H9 (cell line): ENCODE data around the gene PTN. TPM values are rescaled to one million over a fixed set of nuclear protein-coding genes. Genes with fewer than 3 reads are reported as not detected.

ENCODE experiments used
- DNase-seq: peaks from one replicate; pipeline ENCODE4 v3.0.0-alpha.2; 2017
- H2AFZ ChIP-seq: one replicate; pipeline ENCODE4 v1.6.1; 2013; ENCODE audit warnings: mild to moderate bottlenecking, low read length, control low read depth, moderate library complexity
- H2AK5ac ChIP-seq: 2 replicates; pipeline ENCODE4 v1.6.1; 2013; ENCODE audit warnings: low read length, control low read depth, mixed read lengths; ENCODE audit not compliant: insufficient read length
- H2BK120ac ChIP-seq: one replicate; pipeline ENCODE4 v1.6.1; 2013; ENCODE audit warnings: low read depth, mild to moderate bottlenecking, low read length, control low read depth, inconsistent platforms; ENCODE audit not compliant: poor library complexity, severe bottlenecking
- H2BK12ac ChIP-seq: 2 replicates; pipeline ENCODE4 v1.6.1; 2013; ENCODE audit warnings: low read length, control low read depth, mixed read lengths, low read depth; ENCODE audit not compliant: insufficient read length
- H2BK15ac ChIP-seq: 2 replicates; pipeline ENCODE4 v1.6.1; 2013; ENCODE audit warnings: low read depth, low read length, control low read depth
- H2BK20ac ChIP-seq: one replicate; pipeline ENCODE4 v1.6.1; 2013; ENCODE audit warnings: low read depth, mild to moderate bottlenecking, low read length, control low read depth, inconsistent platforms; ENCODE audit not compliant: poor library complexity, severe bottlenecking
- H2BK5ac ChIP-seq: 2 replicates; pipeline ENCODE4 v1.6.1; 2013; ENCODE audit warnings: low read length, control low read depth, mixed read lengths; ENCODE audit not compliant: insufficient read length
- H3K14ac ChIP-seq: 2 replicates; pipeline ENCODE4 v1.6.1; 2013; ENCODE audit warnings: low read length, control low read depth; ENCODE audit not compliant: insufficient read depth
- H3K18ac ChIP-seq: 2 replicates; pipeline ENCODE4 v1.6.1; 2013; ENCODE audit warnings: low read depth, mild to moderate bottlenecking, mixed read lengths, low read length, control low read depth; ENCODE audit not compliant: insufficient read length
- H3K23ac ChIP-seq: 2 replicates; pipeline ENCODE4 v1.6.1; 2013; ENCODE audit warnings: low read length, control low read depth, mixed read lengths, low read depth; ENCODE audit not compliant: insufficient read length
- H3K23me2 ChIP-seq: 2 replicates; pipeline ENCODE4 v1.6.1; 2013; ENCODE audit warnings: low read depth, mild to moderate bottlenecking, mixed read lengths, low read length, control low read depth; ENCODE audit not compliant: insufficient read length, poor library complexity, severe bottlenecking
- H3K27ac ChIP-seq: 2 replicates; pipeline ENCODE4 v1.5.1; 2013; ENCODE audit warnings: low read length, control low read depth, mixed read lengths, low read depth; ENCODE audit not compliant: insufficient read length
- H3K27me3 ChIP-seq: 2 replicates; pipeline ENCODE4 v1.6.1; 2013; ENCODE audit warnings: low read length, control low read depth, inconsistent platforms; ENCODE audit not compliant: insufficient read depth
- H3K4ac ChIP-seq: 2 replicates; pipeline ENCODE4 v1.6.1; 2013; ENCODE audit warnings: low read depth, mild to moderate bottlenecking, control low read depth, inconsistent platforms, low read length, moderate library complexity
- H3K4me1 ChIP-seq: 2 replicates; pipeline ENCODE4 v1.6.1; 2013; ENCODE audit warnings: low read length, control low read depth, inconsistent platforms; ENCODE audit not compliant: insufficient read depth
- H3K4me2 ChIP-seq: 2 replicates; pipeline ENCODE4 v1.6.1; 2013; ENCODE audit warnings: low read length, control low read depth, mixed read lengths; ENCODE audit not compliant: insufficient read length, insufficient read depth
- H3K56ac ChIP-seq: 2 replicates; pipeline ENCODE4 v1.6.1; 2013; ENCODE audit warnings: low read depth, mild to moderate bottlenecking, mixed read lengths, low read length, control low read depth; ENCODE audit not compliant: insufficient read length
- H3K79me1 ChIP-seq: 2 replicates; pipeline ENCODE4 v1.6.1; 2013; ENCODE audit warnings: low read depth, mild to moderate bottlenecking, moderate library complexity, low read length, control low read depth, inconsistent platforms; ENCODE audit not compliant: insufficient read depth, poor library complexity, severe bottlenecking
- H3K79me2 ChIP-seq: 2 replicates; pipeline ENCODE4 v1.6.1; 2013; ENCODE audit warnings: low read length, control low read depth, inconsistent platforms; ENCODE audit not compliant: insufficient read depth
- H3K9ac ChIP-seq: 2 replicates; pipeline ENCODE4 v1.6.1; 2013; ENCODE audit warnings: low read length, control low read depth, mixed read lengths; ENCODE audit not compliant: insufficient read length; ENCODE audit errors: extremely low read depth
- H3K9me3 ChIP-seq: one replicate; pipeline ENCODE4 v1.6.1; 2013; ENCODE audit warnings: low read depth, low read length, inconsistent platforms; ENCODE audit not compliant: control insufficient read depth
- H3T11ph ChIP-seq: one replicate; pipeline ENCODE4 v1.6.1; 2013; ENCODE audit warnings: mild to moderate bottlenecking, low read length, control low read depth, inconsistent platforms
- H4K20me1 ChIP-seq: one replicate; pipeline ENCODE4 v1.6.1; 2013; ENCODE audit not compliant: control insufficient read depth, insufficient read length, insufficient read depth
- H4K5ac ChIP-seq: 2 replicates; pipeline ENCODE4 v1.6.1; 2013; ENCODE audit warnings: low read depth, mild to moderate bottlenecking, mixed read lengths, low read length, control low read depth; ENCODE audit not compliant: insufficient read length
- H4K8ac ChIP-seq: replicated peaks from 2 replicates; pipeline ENCODE4 v1.6.1; 2013; ENCODE audit warnings: low read length, control low read depth, mixed read lengths, low read depth; ENCODE audit not compliant: insufficient read length
- H4K91ac ChIP-seq: 2 replicates; pipeline ENCODE4 v1.6.1; 2013; ENCODE audit warnings: low read depth, mild to moderate bottlenecking, moderate library complexity, mixed read lengths, low read length, control low read depth; ENCODE audit not compliant: insufficient read length
- H3K27ac Mint-ChIP-seq, 3 experiments: 2 replicates in 2 of 3; 3 replicates in 1 of 3; pipeline ENCODE4 v1.8.0; 2020 to 2021; ENCODE audit warnings: mixed read lengths in 3 of 3, mild to moderate bottlenecking in 1 of 3, moderate library complexity in 1 of 3
- H3K27me3 Mint-ChIP-seq: 2 replicates; pipeline ENCODE4 v1.8.0; 2021; ENCODE audit warnings: low read depth, mild to moderate bottlenecking, moderate library complexity, mixed read lengths
- H3K36me3 Mint-ChIP-seq, 3 experiments: 2 replicates in 2 of 3; 3 replicates in 1 of 3; pipeline ENCODE4 v1.8.0; 2020 to 2021; ENCODE audit warnings: low read depth in 3 of 3, mixed read lengths in 3 of 3; ENCODE audit not compliant: insufficient read depth in 1 of 3
- H3K4me1 Mint-ChIP-seq, 2 experiments: 2 replicates each; pipeline ENCODE4 v1.8.0; 2020; ENCODE audit warnings: mixed read lengths in 2 of 2
- H3K4me3 Mint-ChIP-seq, 2 experiments: 2 replicates in 1 of 2; 3 replicates in 1 of 2; pipeline ENCODE4 v1.8.0; 2020 to 2021; ENCODE audit warnings: mild to moderate bottlenecking in 2 of 2, mixed read lengths in 2 of 2, moderate library complexity in 1 of 2
- H3K9me3 Mint-ChIP-seq, 2 experiments: 2 replicates in 1 of 2; 3 replicates in 1 of 2; pipeline ENCODE4 v1.8.0; 2020; ENCODE audit warnings: mild to moderate bottlenecking in 2 of 2, mixed read lengths in 2 of 2, moderate library complexity in 1 of 2
- WGBS: extraction: QIAGEN DNeasy Blood & Tissue Kit; methylation state at CpG from one replicate; pipeline ENCODE4 v1.1.7; 2013; ENCODE audit warnings: missing lambda C conversion rate, low lambda C conversion rate, mixed read lengths; ENCODE audit not compliant: insufficient read length; ENCODE audit errors: extremely low coverage; 5-methylcytosine and 5-hydroxymethylcytosine counted together
- total RNA-seq: library from RNA; stranded (reverse); gene quantifications from 2 replicates; pipeline ENCODE4 v1.2.1, GENCODE V29; 2021
- TF ChIP-seq, protein P1 (sequence below): fragments of 200-600 bp; sonication (generic); conservative IDR thresholded peaks from 3 replicates; pipeline ENCODE4 v1.8.0; 2021; ENCODE audit warnings: antibody characterized with exemption, mild to moderate bottlenecking

Gene PTN
- total RNA-seq, 1 experiment from 2014 or later = 16.5 TPM

DNA sequence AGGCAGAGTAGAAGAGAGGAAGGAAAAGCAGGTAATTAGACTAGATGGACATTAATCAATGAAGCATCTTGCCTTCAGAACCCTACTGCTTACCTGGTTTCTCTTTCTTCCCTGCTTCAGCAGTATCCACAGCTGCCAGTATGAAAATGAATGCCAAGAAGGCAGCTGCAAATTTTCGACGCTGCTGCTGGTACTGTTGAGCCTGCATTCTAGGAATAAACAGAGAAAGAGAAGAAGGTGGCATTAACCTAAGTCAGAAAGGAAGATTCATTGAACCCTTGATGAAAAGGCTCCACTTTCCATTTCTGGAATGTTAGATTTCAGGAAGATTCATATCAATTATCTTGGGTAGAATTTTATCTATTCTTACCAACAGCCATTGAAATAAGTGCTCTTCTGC, 88.8 kb downstream of the PTN start:
- Mint-ChIP-seq H3K9me3 (no peaks in the 10 kb centered on the region), H3K4me1 (peaks cover 12 to 15% of the 10 kb centered on the region in 2 experiments), H3K27me3 (no peaks in the 10 kb centered on the region), H3K27ac (no peak overlapping the region), H3K36me3 (peaks cover 0 to 2% (median 0%) of the 10 kb centered on the region in 3 experiments; a peak in 2 of 7 replicates), H3K4me3 (no peak overlapping the region)
- Histone ChIP-seq H3K23ac (no peak overlapping the region), H3K79me2 (no peaks in the 10 kb centered on the region), H3K18ac (no peak overlapping the region), H2BK120ac (no peak overlapping the region), H3K9me3 (no peaks in the 10 kb centered on the region), H3K4me2 (no peak overlapping the region), H3K9ac (no peak overlapping the region), H4K20me1 (no peaks in the 10 kb centered on the region), H3K79me1 (no peaks in the 10 kb centered on the region), H3K56ac (no peak overlapping the region), H3K23me2 (no peaks in the 10 kb centered on the region), H4K5ac (no peak overlapping the region), H3K14ac (no peak overlapping the region), H3K27me3 (no peaks in the 10 kb centered on the region), H2BK12ac (no peak overlapping the region), H3K4me1 (peaks cover 4% of the 10 kb centered on the region; the same call in 1 of the 2 replicates), H3K4ac (no peak overlapping the region), H2AK5ac (no peak overlapping the region), H3T11ph (no peak overlapping the region), H4K91ac (no peak overlapping the region), H2BK5ac (no peak overlapping the region), H2BK15ac (no peak overlapping the region), H3K27ac (no peak overlapping the region), H2BK20ac (no peak overlapping the region), H2AFZ (no peak overlapping the region), H4K8ac (no peak overlapping the region)
- TF ChIP-seq, protein P1, sequence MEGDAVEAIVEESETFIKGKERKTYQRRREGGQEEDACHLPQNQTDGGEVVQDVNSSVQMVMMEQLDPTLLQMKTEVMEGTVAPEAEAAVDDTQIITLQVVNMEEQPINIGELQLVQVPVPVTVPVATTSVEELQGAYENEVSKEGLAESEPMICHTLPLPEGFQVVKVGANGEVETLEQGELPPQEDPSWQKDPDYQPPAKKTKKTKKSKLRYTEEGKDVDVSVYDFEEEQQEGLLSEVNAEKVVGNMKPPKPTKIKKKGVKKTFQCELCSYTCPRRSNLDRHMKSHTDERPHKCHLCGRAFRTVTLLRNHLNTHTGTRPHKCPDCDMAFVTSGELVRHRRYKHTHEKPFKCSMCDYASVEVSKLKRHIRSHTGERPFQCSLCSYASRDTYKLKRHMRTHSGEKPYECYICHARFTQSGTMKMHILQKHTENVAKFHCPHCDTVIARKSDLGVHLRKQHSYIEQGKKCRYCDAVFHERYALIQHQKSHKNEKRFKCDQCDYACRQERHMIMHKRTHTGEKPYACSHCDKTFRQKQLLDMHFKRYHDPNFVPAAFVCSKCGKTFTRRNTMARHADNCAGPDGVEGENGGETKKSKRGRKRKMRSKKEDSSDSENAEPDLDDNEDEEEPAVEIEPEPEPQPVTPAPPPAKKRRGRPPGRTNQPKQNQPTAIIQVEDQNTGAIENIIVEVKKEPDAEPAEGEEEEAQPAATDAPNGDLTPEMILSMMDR = no peak
- WGBS = no CpG with 5 or more reads among the region's 2 CpGs
- no peak for DNase-seq
